Measurements from ENCODE around the gene SEMA4D.
A peak's percentile ranks its signal among the peaks of the same experiment; 100 is the strongest.

Gene SEMA4D

DNA sequence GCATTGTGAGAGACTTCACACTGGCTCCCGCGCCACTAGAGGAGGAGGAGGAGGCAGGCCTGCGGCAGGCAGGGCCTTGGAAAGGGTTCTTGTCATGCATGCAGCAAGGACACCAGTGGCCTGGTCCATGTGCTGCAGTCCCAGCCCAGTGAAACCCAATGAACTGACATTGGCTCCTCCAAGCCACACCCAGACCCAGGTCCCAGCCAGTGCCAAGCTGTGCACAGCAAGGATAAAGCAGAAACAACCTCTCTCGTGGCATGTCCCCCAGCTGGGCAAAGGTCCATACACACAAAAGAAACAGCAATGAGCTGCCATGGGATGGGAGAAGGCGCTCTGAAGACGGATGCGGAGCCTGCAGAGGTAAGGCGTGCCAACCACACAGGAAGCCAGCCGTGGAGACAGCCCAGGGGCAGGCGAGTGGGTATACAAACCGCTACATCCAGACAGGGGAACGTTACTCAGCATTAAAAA lies 89.2 kb downstream of the SEMA4D start:
- peak; percentile 26 for DNase-seq

DNA sequence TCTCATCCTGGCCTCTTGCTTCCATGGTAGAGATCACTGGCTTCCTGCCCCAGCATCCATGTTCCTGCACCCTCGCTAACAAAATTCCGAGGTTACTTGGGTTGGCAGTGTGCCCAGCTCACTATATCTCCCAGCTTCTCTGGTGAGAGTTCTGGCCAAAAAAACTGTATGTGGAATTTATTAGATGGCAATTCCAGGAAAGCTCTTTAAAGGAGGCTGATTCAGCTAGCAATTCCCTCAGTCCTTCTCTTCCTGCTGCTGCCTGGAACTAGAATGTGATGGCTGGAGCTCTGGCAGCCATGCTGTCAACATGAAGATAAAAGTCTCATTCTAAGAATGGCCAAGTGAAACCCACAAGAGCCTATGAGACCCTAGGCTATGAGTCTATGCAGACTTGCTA lies 90.8 kb downstream of the SEMA4D start:
- no peak for DNase-seq

- DNase-seq = no peak
Observed at GRCh38 chr9:89405826-89406225, 92.1 kb downstream of the SEMA4D start.

- no peak for DNase-seq
Observed at GRCh38 chr9:89404074-89404473, 93.8 kb downstream of the SEMA4D start.

DNA sequence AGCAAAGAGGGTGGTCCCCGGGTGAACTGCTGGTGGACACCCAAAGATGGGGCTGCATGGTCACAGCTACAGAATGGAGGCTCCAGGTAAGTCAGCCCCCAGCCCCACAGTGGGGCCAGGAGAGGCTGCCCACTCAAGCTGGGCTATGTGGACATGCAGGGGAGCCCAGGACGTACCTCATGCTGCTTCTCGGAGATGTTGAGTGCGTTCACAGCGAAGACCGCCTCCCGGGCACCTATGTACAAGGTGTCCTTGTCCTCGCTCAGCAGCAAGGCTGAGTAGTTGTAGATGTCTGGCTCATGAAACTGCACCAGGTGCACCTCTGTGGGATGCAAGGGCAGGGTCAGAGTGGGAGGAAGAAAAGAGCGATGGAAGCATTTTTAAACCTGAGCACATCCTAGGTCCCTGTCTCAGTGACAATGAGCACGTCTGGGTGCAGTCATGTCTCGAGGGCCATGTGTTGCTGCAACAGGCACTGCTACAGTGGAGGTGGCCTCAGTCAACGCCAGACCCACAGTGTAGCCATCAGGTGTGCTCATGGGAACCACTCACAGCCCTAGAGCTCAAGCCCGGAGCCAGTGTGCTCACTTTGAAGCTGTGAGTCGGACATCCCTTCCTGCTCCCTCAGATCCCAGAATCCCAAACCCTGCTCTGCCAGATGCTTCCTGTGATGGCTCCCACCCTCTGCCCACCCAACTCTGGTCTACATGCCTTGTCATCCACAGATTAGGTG lies 95.1 kb downstream of the SEMA4D start:
- DNase-seq = no peak

GRCh38 chr9:89400403-89401116 lies 97.4 kb downstream of the SEMA4D start:
- DNase-seq = no peak

GRCh38 chr9:89398621-89399020 lies 99.3 kb downstream of the SEMA4D start:
- DNase-seq = no peak

DNA sequence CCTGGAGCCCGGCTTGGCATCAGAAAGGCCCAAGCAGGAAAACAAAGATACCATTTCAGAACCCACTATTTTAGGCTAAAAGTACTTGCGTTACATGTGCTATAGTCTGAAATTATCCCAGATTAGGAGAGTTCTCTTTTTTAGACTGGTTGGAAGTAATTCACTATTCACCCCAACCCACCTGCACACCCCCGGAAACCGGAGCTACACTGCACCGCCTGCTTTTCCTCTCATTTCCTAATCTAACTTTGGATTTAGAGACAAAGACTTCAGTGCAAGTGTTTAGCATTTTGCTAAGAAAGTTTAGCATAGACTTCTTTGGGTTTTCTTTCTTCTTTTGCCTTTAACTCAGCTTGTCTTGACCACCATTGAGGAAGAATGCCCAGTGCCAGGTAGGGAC lies 100.4 kb downstream of the SEMA4D start:
- no peak for DNase-seq

DNA sequence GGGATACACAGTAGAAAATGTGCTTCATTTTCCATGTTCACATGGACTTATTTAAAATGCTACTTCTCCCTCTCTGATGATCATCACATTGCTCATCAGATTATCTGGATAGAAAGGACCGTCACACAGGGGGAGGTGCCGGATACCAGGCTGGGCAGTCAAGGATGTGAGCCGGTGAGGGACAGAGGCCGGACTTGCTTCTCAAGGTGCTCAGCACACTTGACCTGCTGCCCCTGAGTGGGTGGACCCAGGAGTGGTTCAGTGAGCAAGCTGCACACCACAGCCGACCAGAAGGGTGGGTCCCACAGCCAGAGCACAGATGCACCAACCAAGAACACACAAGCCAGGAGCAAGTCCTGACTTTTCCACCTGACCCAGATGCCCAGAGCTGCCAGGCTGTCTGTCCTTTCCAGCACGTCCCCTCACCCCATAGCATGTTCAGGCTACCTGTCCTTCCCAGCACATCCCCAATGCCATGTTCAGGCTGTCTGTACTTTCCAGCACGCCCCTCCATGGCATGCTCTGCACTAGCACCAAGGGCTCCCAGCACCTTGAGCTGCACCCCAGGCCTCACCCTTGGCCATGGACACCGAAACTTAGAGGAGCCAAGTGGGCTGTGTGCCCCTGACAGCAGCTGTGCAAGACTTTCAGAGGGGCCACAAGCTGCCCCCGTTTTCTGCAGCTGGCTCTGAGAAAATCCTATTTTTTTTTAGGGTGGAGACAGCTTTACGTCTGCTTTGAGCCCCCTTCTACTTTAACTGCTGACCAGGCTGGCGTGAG lies 101.8 kb downstream of the SEMA4D start:
- DNase-seq = no peak

DNA sequence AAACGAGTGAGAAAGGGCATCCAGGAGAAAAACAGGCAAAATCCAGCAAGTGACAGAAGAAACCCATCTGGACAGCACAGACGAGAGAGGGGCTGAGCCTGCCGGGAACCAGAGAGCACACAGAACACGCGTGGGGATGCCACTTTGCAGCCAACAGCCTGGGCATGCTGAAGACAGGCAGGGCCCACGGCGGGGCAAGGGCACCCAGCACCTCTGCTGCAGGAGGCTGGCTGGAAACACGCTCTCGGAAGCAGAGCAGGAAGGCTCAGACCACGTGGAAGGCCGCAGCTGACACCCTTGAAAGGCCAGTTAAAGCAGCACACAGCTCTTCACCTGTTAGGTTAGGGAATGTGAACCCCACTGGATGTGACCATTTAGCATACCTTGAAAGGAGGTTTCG lies 103.5 kb downstream of the SEMA4D start:
- no peak for DNase-seq

DNA sequence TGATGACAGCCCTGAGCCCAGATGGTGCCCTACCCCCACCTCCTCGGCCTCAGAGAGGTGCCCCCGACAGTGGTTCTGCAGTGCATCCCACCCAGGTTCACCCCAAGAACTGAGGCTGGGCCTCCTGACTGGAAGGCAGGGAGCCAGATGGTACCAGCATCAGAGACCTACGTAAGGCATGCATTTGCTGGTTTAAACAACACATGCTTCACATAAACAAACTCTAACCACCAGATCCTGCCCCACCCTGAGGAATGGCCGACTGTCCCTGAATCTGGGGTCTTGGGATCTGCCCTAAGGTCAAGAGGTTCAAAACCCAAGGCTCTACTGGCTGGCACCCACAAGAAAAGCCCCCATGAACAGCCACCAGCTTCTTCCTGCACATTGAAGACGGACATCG lies 106.3 kb downstream of the SEMA4D start:
- DNase-seq = no peak

- DNase-seq = no peak
Observed at GRCh38 chr9:89390578-89391116, 107.3 kb downstream of the SEMA4D start.

GRCh38 chr9:89390068-89390555 lies 107.8 kb downstream of the SEMA4D start:
- DNase-seq = no peak

DNA sequence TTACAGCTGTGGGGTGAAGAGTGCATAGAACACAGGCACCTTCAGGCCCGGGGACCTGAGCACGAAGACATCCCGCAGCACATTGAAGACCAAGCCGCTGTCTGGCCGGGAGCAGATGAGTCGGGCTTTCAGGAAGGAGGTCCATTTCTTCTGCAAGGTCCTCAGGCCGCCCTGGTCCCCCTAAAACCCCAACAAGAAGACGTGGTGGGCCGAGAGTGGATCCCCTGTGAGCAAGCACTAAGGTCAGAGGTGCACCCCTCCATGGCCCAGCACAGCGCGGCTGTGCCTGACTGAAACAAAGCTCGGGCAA lies 109.1 kb downstream of the SEMA4D start:
- DNase-seq = no peak

DNA sequence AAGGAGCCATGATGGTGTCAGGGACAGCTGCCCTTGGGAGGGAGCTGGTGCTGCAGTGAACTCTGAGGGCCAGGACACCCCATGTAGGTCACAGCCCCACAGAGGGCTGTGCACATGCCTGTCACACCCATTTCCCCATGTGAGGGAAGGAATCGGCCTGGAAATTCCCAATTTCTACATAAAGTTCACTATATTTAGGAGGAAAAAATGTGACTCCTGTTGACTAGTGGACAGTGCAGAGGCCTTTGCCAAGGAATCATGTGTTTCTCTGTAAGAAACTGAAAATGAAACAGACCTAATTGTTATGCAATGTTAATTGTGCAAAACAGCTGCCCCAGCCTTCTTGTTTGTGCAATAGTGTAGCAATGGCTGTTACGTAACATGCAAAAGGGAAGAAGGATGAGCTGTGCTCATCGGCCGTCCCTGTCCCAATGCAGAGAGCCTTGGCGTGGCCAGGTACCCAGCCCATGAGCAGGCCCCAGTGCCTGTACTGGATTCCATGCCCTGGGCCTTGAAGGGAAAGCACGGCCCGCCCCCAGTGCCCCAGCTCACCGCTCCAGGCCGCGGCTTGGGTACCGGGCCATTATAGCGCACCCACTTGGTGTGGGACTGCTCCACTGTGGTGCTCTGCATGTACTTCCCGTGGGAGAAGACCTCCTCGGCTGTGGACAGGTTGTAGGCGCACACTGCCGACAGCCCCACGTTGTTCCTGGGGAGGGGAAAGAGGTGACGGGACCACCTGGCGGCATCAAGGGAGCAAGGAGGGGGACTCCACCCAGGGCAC lies 109.6 kb downstream of the SEMA4D start:
- no peak for DNase-seq

GRCh38 chr9:89387197-89387849 lies 110.6 kb downstream of the SEMA4D start:
- DNase-seq = no peak

DNA sequence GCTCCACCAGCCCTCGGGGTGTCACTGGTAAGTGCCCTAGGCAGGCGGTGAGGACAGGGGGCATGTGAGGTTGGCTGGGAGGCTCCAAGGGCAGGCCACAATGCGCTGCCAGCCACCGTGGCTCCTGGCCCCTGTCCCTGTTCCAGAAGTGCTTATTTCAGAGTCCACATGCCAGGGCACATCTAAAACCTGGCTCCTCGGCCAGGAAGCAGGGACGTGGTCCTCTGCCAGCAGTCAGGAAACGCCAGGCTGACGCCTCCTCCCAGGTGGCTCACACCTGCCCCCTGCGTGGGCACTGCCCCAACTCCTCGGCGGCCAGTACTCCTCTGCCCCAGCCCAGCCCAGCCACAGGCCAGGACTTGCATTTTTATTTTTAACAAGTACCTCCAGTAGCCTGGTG lies 111.1 kb downstream of the SEMA4D start:
- no peak for DNase-seq

DNA sequence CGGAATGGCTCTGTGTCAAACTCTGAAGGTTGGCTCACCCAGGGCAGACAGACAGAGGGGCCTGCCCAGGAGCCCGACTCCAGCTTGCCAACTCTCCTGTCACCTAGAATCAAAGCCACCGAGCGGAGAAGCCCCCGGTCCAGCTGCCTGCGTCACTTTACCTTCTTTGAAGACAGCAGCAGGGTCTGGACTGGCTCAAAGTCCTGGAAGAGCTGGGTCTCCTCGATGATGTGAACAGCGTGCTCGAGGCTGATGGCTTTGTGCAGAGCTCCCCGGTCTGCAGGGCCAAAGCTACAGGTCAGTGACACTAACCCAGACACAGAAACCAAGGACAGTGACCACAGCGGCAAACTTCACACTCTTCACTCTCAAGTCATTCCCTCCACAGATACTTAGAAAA lies 111.7 kb downstream of the SEMA4D start:
- DNase-seq = no peak

- DNase-seq = no peak
Observed at GRCh38 chr9:89384783-89385182, 113.1 kb downstream of the SEMA4D start.

DNA sequence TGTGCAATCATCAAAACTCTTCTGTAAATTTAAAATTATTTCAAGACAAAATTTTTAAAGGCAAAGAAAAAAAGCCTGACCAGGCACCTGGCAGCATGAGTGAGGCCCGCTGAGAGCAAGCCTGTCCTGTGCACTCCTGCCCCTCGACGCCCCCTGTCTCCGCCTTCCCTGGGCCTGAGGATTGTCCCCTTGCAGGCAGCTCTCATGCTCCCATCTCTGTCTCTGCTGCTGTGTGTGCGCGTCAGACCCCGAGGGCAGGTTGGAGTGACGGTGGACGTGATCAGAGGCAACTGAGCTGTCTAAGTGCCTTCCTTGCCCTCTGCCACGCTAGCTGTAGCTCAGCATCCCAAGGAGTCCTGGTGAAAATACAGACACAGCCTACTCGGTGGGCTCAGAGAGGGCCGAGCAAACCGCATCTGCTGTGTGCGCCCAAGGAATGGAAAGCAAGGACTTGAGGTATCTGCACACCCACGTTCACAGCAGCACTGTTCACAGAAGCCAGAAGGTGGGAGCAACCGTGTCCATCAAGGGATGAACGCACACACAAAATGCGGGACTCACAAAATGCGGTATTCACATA lies 114.1 kb downstream of the SEMA4D start:
- no peak for DNase-seq

GRCh38 chr9:89383030-89383720 lies 114.7 kb downstream of the SEMA4D start:
- DNase-seq = no peak
